IPS-15b (cell line): ENCODE results near the gene ANO2.

Experiments used
- H3K27me3 ChIP-seq: one replicate; pipeline ENCODE4 v1.6.1; 2013; ENCODE audit warnings: low read length; ENCODE audit not compliant: control insufficient read depth, insufficient read depth
- H3K36me3 ChIP-seq: one replicate; pipeline ENCODE4 v1.6.1; 2013; ENCODE audit warnings: low read length; ENCODE audit not compliant: control insufficient read depth, insufficient read depth
- H3K4me1 ChIP-seq: one replicate; pipeline ENCODE4 v1.6.1; 2013; ENCODE audit warnings: mild to moderate bottlenecking, low read length; ENCODE audit not compliant: control insufficient read depth, insufficient read depth
- H3K4me3 ChIP-seq: one replicate; pipeline ENCODE4 v1.5.1; 2013; ENCODE audit warnings: low read depth, low read length
- H3K9ac ChIP-seq: one replicate; pipeline ENCODE4 v1.6.1; 2013; ENCODE audit warnings: low read depth, mild to moderate bottlenecking, low read length
- H3K9me3 ChIP-seq: one replicate; pipeline ENCODE4 v1.6.1; 2013; ENCODE audit warnings: mild to moderate bottlenecking, low read length; ENCODE audit not compliant: control insufficient read depth, insufficient read depth

ANO2 gene

GRCh38 chr12:5577211-5577612, 367.8 kb downstream of the ANO2 start:
- no peaks in the 10 kb centered on the region for H3K9me3 ChIP-seq

GRCh38 chr12:5575987-5576386, 369.1 kb downstream of the ANO2 start:
- H3K4me3 ChIP-seq = no peak overlapping the region
- no peaks in the 10 kb centered on the region for H3K4me1 ChIP-seq
- no peaks in the 10 kb centered on the region for H3K27me3 ChIP-seq
- H3K9ac ChIP-seq = no peak overlapping the region
- H3K9me3 ChIP-seq = no peaks in the 10 kb centered on the region
- no peaks in the 10 kb centered on the region for H3K36me3 ChIP-seq

More at GRCh38 chr12:5577211-5577612, 367.8 kb downstream of the ANO2 start:
- Histone ChIP-seq H3K9ac (no peak overlapping the region), H3K36me3 (no peaks in the 10 kb centered on the region), H3K4me1 (peaks cover 3% of the 10 kb centered on the region), H3K4me3 (no peak overlapping the region), H3K27me3 (no peaks in the 10 kb centered on the region)

GRCh38 chr12:5575232-5575631, 369.8 kb downstream of the ANO2 start:
- Histone ChIP-seq H3K4me1 (no peaks in the 10 kb centered on the region), H3K9me3 (no peaks in the 10 kb centered on the region), H3K9ac (no peak overlapping the region), H3K27me3 (no peaks in the 10 kb centered on the region), H3K36me3 (no peaks in the 10 kb centered on the region), H3K4me3 (no peak overlapping the region)

GRCh38 chr12:5573390-5573789, 371.7 kb downstream of the ANO2 start:
- Histone ChIP-seq H3K27me3 (no peaks in the 10 kb centered on the region), H3K4me1 (no peaks in the 10 kb centered on the region), H3K9ac (no peak overlapping the region), H3K9me3 (no peaks in the 10 kb centered on the region), H3K36me3 (no peaks in the 10 kb centered on the region), H3K4me3 (no peak overlapping the region)

- Histone ChIP-seq H3K4me3 (no peak overlapping the region), H3K36me3 (no peaks in the 10 kb centered on the region), H3K9me3 (no peaks in the 10 kb centered on the region), H3K27me3 (no peaks in the 10 kb centered on the region), H3K4me1 (no peaks in the 10 kb centered on the region), H3K9ac (no peak overlapping the region)
Measured at GRCh38 chr12:5571115-5571514, 373.9 kb downstream of the ANO2 start.

GRCh38 chr12:5570416-5570815, 374.6 kb downstream of the ANO2 start:
- H3K4me3 ChIP-seq = no peak overlapping the region
- H3K36me3 ChIP-seq = no peaks in the 10 kb centered on the region
- H3K9ac ChIP-seq = no peak overlapping the region
- H3K9me3 ChIP-seq = no peaks in the 10 kb centered on the region
- H3K4me1 ChIP-seq = no peaks in the 10 kb centered on the region
- H3K27me3 ChIP-seq = no peaks in the 10 kb centered on the region

GRCh38 chr12:5568325-5568981, 376.6 kb downstream of the ANO2 start:
- Histone ChIP-seq H3K36me3 (no peaks in the 10 kb centered on the region), H3K4me3 (no peak overlapping the region), H3K27me3 (no peaks in the 10 kb centered on the region), H3K9ac (no peak overlapping the region), H3K4me1 (no peaks in the 10 kb centered on the region), H3K9me3 (no peaks in the 10 kb centered on the region)

GRCh38 chr12:5567016-5567725, 377.9 kb downstream of the ANO2 start:
- Histone ChIP-seq H3K4me1 (no peaks in the 10 kb centered on the region), H3K27me3 (no peaks in the 10 kb centered on the region), H3K9me3 (no peaks in the 10 kb centered on the region), H3K9ac (no peak overlapping the region), H3K4me3 (no peak overlapping the region), H3K36me3 (no peaks in the 10 kb centered on the region)

GRCh38 chr12:5565933-5566599, 379.0 kb downstream of the ANO2 start:
- no peak overlapping the region for H3K9ac ChIP-seq
- no peak overlapping the region for H3K4me3 ChIP-seq
- no peaks in the 10 kb centered on the region for H3K4me1 ChIP-seq
- no peaks in the 10 kb centered on the region for H3K9me3 ChIP-seq
- no peaks in the 10 kb centered on the region for H3K36me3 ChIP-seq
- H3K27me3 ChIP-seq = no peaks in the 10 kb centered on the region

- Histone ChIP-seq H3K9ac (no peak overlapping the region), H3K9me3 (no peaks in the 10 kb centered on the region), H3K36me3 (no peaks in the 10 kb centered on the region), H3K4me1 (peaks cover 7% of the 10 kb centered on the region), H3K4me3 (no peak overlapping the region), H3K27me3 (no peaks in the 10 kb centered on the region)
Measured at GRCh38 chr12:5562581-5562980, 382.5 kb downstream of the ANO2 start.

GRCh38 chr12:5561846-5562245, 383.2 kb downstream of the ANO2 start:
- Histone ChIP-seq H3K27me3 (no peaks in the 10 kb centered on the region), H3K9me3 (no peaks in the 10 kb centered on the region), H3K9ac (no peak overlapping the region), H3K4me1 (peaks cover 8% of the 10 kb centered on the region), H3K36me3 (no peaks in the 10 kb centered on the region), H3K4me3 (no peak overlapping the region)

- no peaks in the 10 kb centered on the region for H3K9me3 ChIP-seq
- H3K36me3 ChIP-seq = no peaks in the 10 kb centered on the region
- H3K4me1 ChIP-seq = peaks cover 8% of the 10 kb centered on the region
- H3K4me3 ChIP-seq = no peak overlapping the region
- H3K9ac ChIP-seq = no peak overlapping the region
- no peaks in the 10 kb centered on the region for H3K27me3 ChIP-seq
Measured at GRCh38 chr12:5561057-5561456, 384.0 kb downstream of the ANO2 start.
